ENCODE measurements around the gene SMC2. TPM values are rescaled to one million over a fixed set of nuclear protein-coding genes. Genes with fewer than 3 reads are reported as not detected.
A peak's percentile ranks its signal among the peaks of the same experiment; 100 is the strongest.

The SMC2 gene
- total RNA-seq: 1 to 10 TPM; 5.4 to 8.4 (median 6.9) TPM

- DNase-seq (ENCODE audit: low spot score) (peak; percentile 75), ATAC-seq (ENCODE audit: low FRiP score) (peak; percentile 99)
- no peak for TF ChIP-seq CTCF (IDR thresholded peaks at IDR 0.05)
These were observed at the start of gene SMC2 for GRCh38 chr9:104093647-104094533. Gene SMC2, plus strand, starts transcription at chr9:104094309. Its CDS starts 1,076 bp downstream, at chr9:104095385.

- no peak for ATAC-seq (ENCODE audit: low FRiP score)
- DNase-seq (ENCODE audit: low spot score): no peak
- TF ChIP-seq CTCF (IDR thresholded peaks at IDR 0.05): no peak
These were observed 25.6 kb upstream of the SMC2 start for GRCh38 chr9:104068546-104068945.

GRCh38 chr9:104069288-104069687, 24.8 kb upstream of the SMC2 start:
- TF ChIP-seq CTCF (IDR thresholded peaks at IDR 0.05): no peak
- DNase-seq (ENCODE audit: low spot score): no peak

GRCh38 chr9:104071589-104071988, 22.5 kb upstream of the SMC2 start:
- DNase-seq (ENCODE audit: low spot score): no peak
- ATAC-seq (ENCODE audit: low FRiP score): no peak
- TF ChIP-seq CTCF (IDR thresholded peaks at IDR 0.05): no peak

More at GRCh38 chr9:104069288-104069687, 24.8 kb upstream of the SMC2 start:
- no peak for ATAC-seq (ENCODE audit: low FRiP score)

GRCh38 chr9:104073098-104073769, 20.9 kb upstream of the SMC2 start:
- DNase-seq (ENCODE audit: low spot score) (no peak), ATAC-seq (ENCODE audit: low FRiP score) (no peak)
- no peak for TF ChIP-seq CTCF (IDR thresholded peaks at IDR 0.05)

- no peak for TF ChIP-seq CTCF (IDR thresholded peaks at IDR 0.05)
- DNase-seq (ENCODE audit: low spot score) (no peak), ATAC-seq (ENCODE audit: low FRiP score) (no peak)
These were observed 20.4 kb upstream of the SMC2 start for GRCh38 chr9:104073770-104074133.
